ENCODE results near the gene TSPAN9.

Gene TSPAN9

DNA sequence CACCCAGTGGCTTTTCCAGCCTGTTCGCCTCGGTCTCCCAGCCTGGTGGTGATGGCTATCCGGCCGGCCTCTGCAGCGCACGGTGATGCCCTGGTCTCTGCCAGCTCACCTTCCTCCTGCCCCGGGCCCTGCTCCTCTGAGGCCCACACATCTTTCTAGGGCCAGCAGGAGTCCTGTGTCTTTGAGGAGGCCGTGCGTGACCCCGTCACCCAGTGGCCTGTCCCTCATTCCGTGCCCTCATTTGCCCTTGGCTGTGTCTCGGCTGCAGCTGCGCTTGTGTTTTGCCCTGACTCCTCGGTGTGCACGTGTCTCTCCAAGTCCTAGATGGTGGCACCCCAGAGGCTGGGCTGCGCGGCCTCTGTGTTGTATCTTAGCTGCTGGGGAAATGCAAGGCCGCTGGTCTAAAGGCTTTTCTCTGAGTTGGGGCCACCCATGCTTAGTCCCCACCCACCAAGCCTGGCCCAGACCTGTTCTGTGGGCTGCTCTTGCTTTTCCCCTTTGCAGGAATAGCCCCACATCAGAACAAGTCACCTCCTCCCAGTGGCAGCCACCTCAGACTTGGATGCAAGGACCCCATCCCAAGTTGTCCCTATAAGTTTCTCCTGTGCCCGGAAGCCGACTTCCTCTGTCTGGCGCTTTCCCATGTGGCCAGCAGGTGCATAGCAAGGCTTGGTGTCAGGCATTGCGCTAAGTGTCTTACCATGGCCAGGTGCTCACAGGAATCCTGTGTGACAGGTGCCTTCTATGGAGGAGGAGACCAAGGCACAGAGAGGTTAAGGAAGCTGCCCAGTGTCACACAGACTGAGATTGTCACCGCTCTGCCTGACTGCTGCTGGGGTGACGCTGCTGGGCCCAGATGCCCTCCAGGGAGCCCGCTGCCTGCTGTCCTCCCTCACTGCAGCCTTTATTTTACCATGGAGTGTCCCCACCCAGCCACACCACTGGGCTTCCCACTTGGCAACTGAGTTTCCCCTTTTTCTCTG lies 64.5 kb downstream of the TSPAN9 start:
- no peak for DNase-seq (ENCODE audit: low spot score)

- no peak for DNase-seq (ENCODE audit: low spot score)
These were observed 65.2 kb downstream of the TSPAN9 start for GRCh38 chr12:3142386-3142785.

DNA sequence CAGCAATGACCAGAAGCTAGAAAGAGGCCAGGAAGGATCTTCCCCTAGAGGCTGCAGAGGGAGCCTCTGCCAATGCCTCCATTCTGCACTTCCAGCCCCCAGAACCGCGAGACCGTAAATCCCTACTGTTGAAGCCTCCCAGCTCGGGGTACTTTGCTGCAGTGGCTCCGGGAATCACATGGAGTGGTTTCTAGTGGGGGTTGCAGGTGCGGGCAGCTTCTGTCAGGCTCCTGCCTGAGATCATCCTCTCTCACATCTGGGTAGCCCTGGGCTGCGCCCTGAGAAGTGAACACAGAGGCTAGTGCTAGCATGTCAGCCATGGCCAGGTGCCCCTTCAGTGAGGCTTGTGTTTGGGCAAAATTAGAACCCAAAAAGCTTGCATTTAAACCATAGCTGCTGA lies 67.3 kb downstream of the TSPAN9 start:
- DNase-seq (ENCODE audit: low spot score) = no peak

DNA sequence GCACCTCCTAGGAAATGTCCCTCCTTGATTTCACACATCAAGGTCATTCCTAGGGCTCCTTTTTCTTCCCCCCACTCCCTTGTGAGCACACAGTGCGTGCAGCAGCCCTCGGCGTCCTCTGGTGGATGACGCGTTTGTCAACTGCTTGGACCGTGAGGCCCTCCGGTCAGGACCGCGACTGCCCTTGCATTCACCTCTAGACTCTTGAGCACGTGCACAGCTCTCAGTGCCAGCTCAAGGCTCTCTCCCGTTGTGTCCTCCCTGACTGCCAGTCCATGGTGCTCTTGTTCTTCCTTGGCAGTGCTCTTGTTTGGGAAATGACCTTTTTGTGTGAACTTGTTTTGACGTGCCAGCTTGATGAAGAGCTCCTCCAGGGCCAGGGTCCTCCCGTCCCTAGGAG lies 67.9 kb downstream of the TSPAN9 start:
- DNase-seq (ENCODE audit: low spot score) = no peak

DNA sequence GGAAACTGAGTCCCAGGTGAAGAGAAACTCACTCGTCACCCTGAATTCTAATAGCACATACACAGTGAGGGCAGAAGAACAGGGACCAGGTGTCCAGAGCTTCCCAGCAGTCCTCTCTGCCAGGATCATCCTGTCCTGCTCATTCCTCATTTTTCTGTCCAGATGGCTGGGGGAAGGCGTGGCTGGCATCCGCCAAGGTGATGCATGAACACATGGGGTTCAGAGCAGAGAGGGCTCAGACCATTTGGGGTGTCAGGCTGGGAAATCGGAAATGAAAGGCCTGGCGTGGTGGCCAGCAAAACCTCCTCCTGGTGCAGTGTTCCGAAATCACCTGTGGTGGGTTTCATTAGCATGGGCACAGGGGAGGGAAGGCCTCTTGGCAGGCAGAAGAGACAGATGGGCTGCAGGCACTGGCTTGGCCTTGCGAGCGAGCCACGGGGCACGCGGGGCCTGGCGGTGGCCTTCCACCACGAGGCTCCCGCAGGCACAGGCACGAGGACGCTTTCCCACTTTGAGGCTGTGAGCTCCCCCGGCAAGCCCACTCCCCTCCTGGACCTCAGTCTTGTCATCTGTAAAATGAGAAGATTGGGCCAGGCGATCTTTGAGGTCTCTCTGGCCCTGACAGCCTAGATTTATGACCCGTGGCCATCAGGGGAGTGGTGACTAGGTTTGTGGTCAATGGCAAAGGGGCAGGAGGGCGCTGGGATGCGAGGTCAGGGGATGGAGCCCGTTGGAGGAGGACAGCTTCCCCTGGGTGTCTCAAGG lies 68.5 kb downstream of the TSPAN9 start:
- no peak for DNase-seq (ENCODE audit: low spot score)

DNA sequence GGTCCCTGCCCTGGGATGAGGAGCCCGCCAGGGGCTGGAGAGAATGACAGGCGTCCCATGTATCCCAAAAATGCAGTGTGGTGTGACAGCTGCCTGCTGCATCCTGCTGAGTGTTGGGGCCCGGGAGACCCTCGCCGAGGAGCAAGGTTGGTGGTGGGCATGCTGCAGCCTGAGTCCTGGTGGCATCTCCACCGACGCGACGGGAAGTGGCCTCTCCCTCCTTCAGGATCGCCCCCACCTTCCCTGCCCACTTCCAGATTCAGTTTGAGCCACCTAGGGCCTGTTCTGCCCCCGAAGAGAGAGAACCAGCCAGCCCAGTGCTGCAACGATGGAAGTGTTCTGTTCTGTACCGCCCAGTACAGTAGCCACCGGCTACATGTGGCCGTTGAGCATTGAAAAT lies 70.1 kb downstream of the TSPAN9 start:
- no peak for DNase-seq (ENCODE audit: low spot score)

- DNase-seq (ENCODE audit: low spot score) = peak; percentile 91
These were observed 71.3 kb downstream of the TSPAN9 start for GRCh38 chr12:3148366-3149000.

DNA sequence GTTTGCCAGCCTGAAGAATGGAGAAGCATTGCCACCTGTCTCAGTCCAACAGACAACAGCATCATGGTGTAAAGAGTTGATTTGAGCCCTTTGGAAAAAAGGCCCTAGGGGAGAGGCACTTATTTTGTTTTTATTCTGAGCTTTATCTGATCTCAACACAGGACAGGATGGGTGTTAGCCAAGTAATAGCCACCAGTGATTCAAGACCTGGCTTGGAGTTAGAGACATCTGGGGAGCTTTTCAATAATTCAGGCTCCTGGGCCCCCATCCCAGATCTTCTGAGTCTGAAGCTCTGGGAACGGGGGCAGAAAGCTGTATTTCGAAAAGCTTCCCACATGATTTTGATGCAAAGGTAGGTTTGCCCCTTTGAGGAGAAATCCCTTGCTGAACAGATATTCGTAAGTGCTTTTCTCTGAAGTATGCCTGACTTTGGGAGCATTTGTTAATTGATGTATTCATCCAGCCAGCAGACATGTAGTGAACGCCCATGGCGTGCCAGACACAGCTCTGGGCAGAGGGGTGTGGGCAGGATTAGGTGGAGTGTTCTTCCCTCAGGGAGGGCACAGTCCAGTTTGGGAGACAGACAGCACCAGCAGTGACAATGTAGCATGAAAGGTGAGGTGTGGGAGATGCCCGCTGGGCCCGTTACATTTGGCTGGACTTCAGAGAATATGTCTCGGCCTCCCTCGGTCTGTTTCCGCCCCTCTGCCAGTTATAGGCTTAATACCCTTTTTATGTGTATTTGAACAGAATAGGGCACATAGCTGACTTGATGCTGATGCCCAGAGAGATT lies 72.5 kb downstream of the TSPAN9 start:
- DNase-seq (ENCODE audit: low spot score) = no peak

GRCh38 chr12:3150308-3150670 lies 73.1 kb downstream of the TSPAN9 start:
- no peak for DNase-seq (ENCODE audit: low spot score)

GRCh38 chr12:3150931-3151835 lies 74.0 kb downstream of the TSPAN9 start:
- no peak for DNase-seq (ENCODE audit: low spot score)

GRCh38 chr12:3152011-3152511 lies 74.9 kb downstream of the TSPAN9 start:
- DNase-seq (ENCODE audit: low spot score) = no peak

- DNase-seq (ENCODE audit: low spot score) = no peak
These were observed 75.7 kb downstream of the TSPAN9 start for GRCh38 chr12:3152892-3153291.

DNA sequence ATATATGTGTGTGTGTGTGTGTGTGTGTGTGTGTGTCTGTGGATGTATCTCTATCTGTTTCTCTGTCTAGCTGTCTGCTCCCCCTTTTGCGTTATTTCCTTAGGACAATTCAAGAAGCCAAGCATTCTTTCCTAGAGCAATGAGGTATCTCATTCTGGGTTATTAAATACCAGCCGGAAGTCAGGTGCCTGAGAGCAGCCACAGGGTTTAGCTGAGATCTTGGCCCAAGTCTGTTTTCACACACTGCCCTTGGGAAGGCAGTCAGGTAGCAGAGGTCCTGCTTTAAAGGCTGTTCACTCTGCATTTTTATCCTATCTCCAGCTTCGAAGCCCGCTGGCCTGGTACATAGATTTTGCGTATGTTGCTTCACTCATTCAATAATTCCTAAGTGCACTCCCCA lies 76.8 kb downstream of the TSPAN9 start:
- DNase-seq (ENCODE audit: low spot score) = no peak

DNA sequence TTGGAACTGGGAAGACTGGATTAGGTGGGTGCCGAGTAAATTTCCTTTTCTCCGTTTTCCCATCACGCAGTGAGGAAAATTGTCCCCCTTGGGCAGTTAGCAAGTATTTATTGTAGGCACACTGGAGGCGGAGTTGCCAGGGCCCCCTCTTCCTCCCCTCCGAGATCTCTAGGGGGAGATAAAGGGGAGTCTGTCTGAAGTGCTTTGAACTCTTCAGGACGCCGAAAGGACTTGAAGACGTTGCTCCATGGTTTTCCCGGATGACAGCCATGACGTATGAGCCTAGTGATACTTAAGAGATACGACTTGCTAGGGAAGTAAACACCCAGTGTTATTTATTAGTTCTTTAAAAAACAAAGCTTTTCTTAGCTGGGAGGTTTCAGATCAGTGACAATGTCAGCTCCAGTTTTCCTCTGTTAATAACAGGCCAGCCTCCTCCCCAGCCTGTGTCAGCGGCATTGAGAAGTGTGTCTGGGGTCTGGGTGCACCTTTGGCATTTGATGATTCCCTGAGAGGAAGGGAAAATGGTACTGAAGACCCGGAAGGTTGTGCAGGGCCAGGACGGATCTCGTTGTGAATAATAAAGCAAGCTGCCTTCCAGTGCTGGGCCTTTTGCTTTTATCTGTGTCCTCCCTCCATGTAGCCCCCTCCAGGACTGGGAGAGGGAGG lies 78.7 kb downstream of the TSPAN9 start:
- no peak for DNase-seq (ENCODE audit: low spot score)

- no peak for DNase-seq (ENCODE audit: low spot score)
These were observed 80.6 kb downstream of the TSPAN9 start for GRCh38 chr12:3157581-3158323.

DNA sequence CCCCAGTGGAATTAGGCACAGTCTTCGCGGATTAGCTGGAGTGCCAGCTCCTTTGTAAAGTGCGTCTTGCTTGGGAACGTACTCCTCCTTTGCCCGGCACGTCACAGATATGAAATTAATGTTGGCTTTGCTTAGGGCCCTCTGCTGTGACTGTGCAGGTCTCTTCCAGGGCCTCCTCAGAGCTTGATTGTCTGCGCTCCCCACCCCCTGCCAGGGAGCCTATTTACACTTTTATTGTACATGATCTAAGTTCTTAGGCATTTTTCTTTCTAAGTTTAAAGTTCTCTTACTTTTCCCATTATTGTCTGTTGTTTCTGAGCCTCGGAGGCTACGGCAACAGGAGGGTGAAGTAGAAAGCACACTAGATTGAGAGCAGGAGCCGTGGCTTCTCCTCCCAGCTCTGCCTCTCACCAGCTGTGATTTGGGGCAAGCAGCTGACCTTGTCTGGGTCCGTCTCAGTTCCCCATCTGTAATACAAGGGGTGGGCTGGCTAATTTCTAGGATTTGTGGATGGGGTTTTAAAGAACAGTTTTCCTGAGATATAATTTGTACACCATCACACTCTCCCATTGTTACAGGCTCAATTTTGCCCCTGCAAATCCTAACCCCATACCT lies 81.8 kb downstream of the TSPAN9 start:
- no peak for DNase-seq (ENCODE audit: low spot score)

DNA sequence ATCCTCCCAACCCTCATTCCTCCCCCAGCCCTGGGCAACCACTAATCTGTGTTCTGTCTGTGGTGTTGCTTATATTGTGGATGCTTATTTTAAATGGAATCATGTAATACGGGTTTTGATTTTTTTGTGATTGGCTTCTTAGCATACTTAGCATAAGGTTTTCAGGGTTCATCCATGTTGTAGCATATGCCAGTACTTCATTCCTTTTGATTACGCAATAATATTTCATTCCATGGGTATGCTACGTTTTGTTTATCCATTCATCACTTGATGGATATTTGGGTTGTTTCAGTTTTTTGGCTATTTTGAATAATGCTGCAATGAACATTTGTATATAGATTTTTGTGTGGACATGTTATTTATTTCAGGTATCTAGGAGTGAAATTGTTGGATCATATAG lies 82.9 kb downstream of the TSPAN9 start:
- no peak for DNase-seq (ENCODE audit: low spot score)

- no peak for DNase-seq (ENCODE audit: low spot score)
These were observed 84.7 kb downstream of the TSPAN9 start for GRCh38 chr12:3161861-3162260.

Data from left forelimb (tissue), 1 donor.